Epithelial cell of esophagus (primary cell): ENCODE results near the gene SUCLG2.

Experiments used
- DNase-seq: peaks from one replicate; pipeline ENCODE4 v3.0.0; 2010; ENCODE audit warnings: low read depth
- H3K4me3 ChIP-seq: 2 replicates; pipeline ENCODE4 v1.5.1; 2011; ENCODE audit warnings: mild to moderate bottlenecking, low read length, control low read depth
- TF ChIP-seq, protein P1 (sequence below): IDR thresholded peaks from 2 replicates; pipeline ENCODE4 v1.5.1; 2011; ENCODE audit warnings: low read depth, mild to moderate bottlenecking, low read length, control low read depth, inconsistent platforms; ENCODE audit not compliant: insufficient read depth; ENCODE audit errors: missing control alignments

The SUCLG2 gene

DNA sequence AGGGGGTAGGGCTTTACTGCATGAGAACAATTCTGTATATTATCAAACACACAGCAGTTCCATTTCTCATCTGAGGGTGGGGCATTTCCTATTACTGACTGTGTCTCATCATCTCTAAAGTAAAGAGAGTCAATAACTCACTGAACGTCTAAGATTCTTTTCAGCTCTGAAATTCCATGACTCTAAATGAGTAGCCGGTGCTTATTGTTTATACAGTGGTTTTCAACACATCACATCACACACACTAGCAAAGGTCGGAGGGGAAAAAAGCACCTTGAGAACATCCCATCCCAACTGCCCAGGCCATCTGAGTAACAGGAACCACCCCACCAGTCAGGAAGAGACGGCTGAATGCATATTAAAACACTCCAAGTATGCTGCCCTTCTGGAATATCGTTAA is 196.0 kb downstream of the SUCLG2 start:
- TF ChIP-seq, protein P1, sequence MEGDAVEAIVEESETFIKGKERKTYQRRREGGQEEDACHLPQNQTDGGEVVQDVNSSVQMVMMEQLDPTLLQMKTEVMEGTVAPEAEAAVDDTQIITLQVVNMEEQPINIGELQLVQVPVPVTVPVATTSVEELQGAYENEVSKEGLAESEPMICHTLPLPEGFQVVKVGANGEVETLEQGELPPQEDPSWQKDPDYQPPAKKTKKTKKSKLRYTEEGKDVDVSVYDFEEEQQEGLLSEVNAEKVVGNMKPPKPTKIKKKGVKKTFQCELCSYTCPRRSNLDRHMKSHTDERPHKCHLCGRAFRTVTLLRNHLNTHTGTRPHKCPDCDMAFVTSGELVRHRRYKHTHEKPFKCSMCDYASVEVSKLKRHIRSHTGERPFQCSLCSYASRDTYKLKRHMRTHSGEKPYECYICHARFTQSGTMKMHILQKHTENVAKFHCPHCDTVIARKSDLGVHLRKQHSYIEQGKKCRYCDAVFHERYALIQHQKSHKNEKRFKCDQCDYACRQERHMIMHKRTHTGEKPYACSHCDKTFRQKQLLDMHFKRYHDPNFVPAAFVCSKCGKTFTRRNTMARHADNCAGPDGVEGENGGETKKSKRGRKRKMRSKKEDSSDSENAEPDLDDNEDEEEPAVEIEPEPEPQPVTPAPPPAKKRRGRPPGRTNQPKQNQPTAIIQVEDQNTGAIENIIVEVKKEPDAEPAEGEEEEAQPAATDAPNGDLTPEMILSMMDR, result peak; percentile 11
- peak; percentile 20 for DNase-seq
- H3K4me3 ChIP-seq, result no peak overlapping the region

DNA sequence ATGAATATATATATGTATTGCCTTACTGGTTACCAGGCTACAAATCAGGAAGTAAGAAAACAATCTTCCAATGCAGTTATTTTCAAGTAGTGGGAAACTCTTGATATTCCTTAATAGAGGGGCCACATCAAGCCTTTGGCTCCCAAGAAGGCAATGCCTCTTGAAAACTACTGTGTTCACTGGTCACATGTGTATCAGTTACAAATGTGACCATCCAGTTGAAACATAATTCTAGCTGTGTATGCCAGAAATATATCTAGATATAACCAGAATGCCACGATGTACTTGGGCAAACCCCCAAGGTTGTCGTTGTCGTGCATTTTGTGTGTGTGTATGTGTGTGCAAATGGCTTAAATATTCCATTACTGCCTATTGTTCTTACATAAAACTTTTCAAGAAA is 200.8 kb downstream of the SUCLG2 start:
- TF ChIP-seq, protein P1, result no peak
- no peak for DNase-seq
- no peak overlapping the region for H3K4me3 ChIP-seq

DNA sequence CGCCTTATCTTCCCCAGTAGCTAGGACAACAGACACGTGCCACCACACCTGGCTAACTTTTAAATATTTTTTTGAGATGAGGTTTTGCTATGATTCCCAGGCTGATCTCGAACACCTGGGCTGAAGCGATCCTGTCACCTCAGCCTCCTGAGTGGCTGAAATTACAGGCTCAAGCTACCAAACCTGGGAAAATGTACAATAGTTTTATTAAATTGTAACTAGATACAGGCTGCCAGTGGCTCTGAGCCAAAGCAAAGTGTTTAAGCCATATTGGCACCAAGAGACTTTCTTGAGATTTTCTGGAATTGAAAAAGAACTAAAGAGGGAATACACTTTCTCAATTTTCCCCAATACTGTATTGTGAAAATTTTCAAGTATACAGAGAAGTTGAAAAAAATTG is 204.3 kb downstream of the SUCLG2 start:
- DNase-seq, result no peak
- no peak overlapping the region for H3K4me3 ChIP-seq
- TF ChIP-seq, protein P1, result no peak

DNA sequence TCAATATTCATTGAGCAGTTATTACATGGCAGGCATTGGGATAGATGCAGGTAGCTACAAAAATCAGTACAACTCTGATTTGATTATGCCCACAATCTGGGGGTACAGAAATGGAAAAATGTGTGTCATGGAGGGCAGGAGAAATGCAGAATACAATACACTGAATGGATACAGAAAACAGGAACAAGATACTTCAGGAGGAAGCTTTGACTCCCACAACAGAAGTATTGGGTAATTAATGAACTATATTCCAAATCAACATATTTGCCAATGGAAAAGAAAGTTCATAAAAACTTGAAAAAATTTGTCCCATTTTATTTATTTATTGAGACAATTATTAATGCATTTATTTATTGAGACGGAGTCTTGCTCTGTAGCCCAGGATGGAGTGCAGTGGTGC is 207.0 kb downstream of the SUCLG2 start:
- TF ChIP-seq, protein P1, result no peak
- no peak for DNase-seq
- H3K4me3 ChIP-seq, result no peak overlapping the region

DNA sequence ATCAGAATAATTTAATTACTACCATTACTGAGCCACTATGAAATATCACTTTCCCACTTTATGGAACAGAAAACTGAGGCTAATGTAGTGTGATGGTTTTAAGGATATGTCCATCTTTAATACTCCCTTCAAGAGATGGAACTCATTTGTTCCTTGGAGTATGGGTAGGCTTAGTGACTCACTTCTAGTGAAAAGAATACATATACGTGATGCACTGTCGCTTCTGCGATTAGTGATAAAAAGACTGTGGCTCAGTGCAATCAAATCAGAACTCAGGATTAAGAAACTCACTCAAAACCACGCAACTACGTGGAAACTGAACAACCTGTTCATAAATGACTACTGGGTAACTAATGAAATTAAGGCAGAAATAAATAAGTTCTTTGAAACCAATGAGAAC is 216.6 kb downstream of the SUCLG2 start:
- DNase-seq, result no peak
- H3K4me3 ChIP-seq, result no peak overlapping the region
- TF ChIP-seq, protein P1, result no peak

DNA sequence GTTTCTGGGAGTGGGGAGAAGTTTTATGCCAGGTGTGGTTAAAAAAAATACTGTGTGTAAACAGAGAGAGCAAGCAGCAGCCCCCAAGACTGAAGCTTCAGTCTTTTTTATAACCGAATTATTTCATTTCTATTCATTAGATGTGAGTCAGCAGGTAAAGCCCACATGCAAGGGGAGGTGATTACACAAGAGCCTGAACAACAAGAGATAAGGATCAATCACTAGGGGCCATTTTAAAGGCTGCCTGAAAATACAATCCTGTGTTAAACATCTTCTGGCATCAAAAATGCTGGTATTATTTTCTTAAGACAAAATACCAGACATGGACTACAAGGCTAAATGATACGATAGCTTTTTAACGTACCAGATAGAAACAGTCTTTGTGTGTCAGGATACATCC is 217.3 kb downstream of the SUCLG2 start:
- H3K4me3 ChIP-seq, result no peak overlapping the region
- peak; percentile 10 for DNase-seq
- TF ChIP-seq, protein P1, result no peak

DNA sequence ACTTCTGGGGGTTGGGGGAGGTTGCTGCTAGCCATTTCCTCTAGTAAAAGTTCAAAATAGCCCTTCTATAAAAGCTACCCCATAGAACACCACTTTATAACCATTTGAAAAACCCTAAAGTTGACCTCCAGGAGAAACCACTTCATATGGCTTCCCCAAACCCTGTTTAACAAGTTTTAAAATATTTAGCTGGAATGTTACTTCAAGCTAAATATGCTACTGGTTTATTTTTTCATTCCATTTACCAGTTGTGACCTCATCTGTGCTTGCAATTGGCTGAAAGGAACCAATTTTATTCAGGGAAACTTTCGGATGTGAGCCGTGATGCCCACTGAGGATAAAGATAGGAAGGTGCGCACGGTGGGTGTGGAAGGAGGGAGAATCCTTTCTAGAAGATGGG is 221.3 kb downstream of the SUCLG2 start:
- TF ChIP-seq, protein P1, result no peak
- H3K4me3 ChIP-seq, result no peak overlapping the region
- no peak for DNase-seq
